Endometrial microvascular endothelial cells (primary cell): ENCODE results near the gene RRP36. TPM values are rescaled to one million over a fixed set of nuclear protein-coding genes. Genes with fewer than 3 reads are reported as not detected.
"Not testable (repeated sequence)": the region's sequence is repeated elsewhere in the genome, so short reads cannot be mapped to it uniquely, and the experiment has no call there.

Experiments used
- in situ Hi-C: cut with HindIII; loops from 2 replicates; pipeline ENCODE4 v1.10.0; 2017; ENCODE audit warnings: low sequenced_read_pairs, low pct_unique_long_range_greater_than_20kb; ENCODE audit errors: inconsistent ontology term
- total RNA-seq: library from RNA; depleted of rRNA; stranded (reverse); fragments of >200 nt; gene quantifications from one replicate; pipeline ENCODE4 v1.2.3, GENCODE V29; 2015; ENCODE audit errors: inconsistent ontology term

The RRP36 gene
- total RNA-seq, 1 donor from 2014 or later, result 114 TPM

DNA sequence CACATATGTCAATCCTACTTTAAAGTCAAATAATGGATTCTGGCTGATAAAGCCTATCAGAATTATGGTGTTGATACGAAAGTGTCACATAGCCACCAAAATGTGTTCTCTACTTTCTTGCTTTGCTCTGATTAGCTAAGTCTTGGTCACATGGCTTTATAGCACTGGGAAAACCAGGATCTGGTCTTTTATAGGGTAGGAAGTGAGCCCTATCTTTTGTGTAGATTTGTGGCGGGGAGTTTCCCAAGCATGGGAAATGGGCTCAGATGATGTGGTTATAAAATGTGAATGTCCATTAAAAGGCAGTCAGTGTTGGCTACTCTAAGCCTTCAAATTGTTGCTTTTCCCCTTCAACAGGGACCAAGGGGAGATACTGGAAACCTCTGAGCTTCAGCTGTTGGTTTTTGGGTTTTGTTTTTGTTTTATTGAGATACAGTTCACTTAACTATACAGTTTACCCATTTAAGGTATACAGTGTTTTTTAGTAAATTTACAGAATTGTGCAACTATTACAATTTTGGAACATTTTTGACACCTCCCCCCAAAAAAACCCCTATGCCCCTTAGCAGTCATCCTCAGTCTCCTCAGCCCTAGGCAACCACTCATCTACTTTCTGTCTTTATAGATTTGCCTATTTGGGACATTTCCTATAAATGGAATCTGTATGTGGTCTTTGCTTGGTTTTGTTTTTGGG is 12.2 kb downstream of the RRP36 start:
- in situ Hi-C loops, result no loop called here

- in situ Hi-C loops, result no loop called here
Observed at GRCh38 chr6:43034190-43034525, 12.7 kb downstream of the RRP36 start.

- in situ Hi-C loops, result no loop called here
Observed at GRCh38 chr6:43035495-43036194, 14.2 kb downstream of the RRP36 start.

GRCh38 chr6:43036712-43037111 is 15.3 kb downstream of the RRP36 start:
- in situ Hi-C loops, result no loop called here

DNA sequence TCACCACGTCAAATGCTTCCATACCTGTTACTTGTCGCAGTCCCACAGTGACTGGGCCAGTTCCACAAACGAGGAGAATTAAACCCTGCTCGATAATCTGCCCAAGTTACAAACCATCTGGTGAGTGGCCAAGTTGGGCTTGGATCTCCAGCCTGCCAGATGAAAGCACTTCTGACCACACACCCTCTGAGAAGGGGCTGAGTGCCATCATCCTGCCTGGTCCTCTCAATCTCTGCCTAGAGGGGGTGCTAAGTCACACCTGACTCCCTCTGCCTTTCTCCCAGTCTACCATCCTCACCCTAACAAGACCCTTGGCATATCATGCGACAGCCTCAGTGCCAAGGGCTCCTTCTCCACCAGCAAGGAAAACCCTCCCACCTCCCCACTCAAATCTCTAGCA is 15.8 kb downstream of the RRP36 start:
- in situ Hi-C loops, result no loop called here

DNA sequence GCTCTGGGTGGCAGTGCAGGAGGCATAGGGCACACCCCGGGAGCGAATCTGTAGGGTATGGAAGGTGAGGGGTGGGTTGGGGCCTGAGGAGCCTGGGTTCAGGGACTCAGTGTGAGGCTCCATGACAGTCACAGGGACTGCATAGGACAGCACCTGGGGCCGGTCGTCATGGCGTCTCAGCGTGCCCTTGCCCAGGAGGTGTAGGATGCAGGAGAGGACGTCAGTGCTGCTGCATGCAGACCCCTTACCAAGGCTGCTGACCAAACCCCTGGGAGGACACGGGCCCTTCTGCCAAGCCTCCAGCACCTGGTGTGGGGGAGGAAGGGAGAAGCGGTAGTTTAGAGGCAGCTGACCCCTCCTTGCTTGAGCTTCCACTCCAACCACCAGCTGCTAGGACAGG is 16.3 kb downstream of the RRP36 start:
- in situ Hi-C loops, result no loop called here

DNA sequence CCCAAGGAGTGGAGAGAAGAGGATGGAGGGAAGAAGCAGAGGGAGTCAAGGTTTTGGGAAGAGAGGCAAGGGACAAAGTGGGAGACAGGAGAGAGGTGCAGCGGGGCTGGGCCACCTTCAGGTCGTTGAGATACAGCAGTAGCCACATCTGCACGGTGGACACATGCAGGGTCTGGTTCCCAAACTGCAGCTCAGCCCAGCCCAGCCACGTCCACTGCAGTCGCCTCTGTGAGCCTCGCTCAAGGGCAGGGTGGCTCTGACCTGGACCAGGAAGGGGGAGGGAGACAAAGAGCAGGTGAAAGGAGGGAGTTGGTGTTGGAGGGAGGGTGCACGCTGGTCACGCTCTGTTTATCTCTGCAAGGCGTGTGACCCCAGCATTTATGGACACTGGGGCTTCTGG is 17.3 kb downstream of the RRP36 start:
- in situ Hi-C loops, result no loop called here

GRCh38 chr6:43040542-43041257 is 19.3 kb downstream of the RRP36 start:
- in situ Hi-C loops, result no loop called here

DNA sequence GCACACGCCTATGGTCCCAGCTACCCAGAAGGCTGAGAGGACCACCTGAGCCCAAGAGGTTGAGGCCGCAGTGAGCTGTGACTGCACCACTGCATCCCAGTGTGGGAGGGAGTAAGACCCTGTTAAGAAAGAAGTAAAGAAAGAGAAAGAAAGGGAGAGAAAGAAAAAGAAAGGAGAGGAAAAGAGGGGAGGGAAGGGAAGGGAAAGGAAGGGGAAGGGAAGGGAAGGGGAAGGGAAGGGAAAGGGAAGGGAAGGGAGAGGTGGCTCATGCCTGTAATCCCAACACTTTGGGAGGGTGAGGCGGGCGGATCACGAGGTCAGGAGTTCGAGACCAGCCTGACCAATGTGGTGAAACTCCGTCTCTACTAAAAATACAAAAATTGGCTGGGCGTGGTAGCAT is 20.1 kb downstream of the RRP36 start:
- in situ Hi-C loops, result not testable (repeated sequence)

GRCh38 chr6:43043310-43043709 is 21.9 kb downstream of the RRP36 start:
- in situ Hi-C loops, result no loop called here

GRCh38 chr6:43045371-43045930 is 24.0 kb downstream of the RRP36 start:
- in situ Hi-C loops, result no loop called here

GRCh38 chr6:43047998-43048397 is 26.6 kb downstream of the RRP36 start:
- in situ Hi-C loops, result no loop called here

DNA sequence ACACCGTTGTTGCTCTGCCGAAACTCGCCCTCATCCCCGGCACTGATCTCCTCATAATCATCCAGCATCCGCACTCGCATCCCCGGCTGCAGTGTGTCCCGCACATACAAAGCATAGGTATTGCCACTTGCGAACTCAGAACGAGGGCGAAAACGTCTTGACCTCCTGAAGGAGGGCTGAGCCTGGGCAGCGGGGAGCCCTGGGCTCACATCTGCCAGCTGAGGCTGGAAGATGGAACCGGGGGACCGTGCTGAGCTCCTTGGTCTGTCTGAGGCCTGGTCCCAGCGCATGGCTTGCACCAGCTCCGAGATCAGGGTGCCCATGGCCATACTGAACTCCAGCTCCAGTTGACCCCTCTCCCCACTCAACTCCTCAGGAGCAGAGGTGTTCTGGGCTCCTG is 29.6 kb downstream of the RRP36 start:
- in situ Hi-C loops, result no loop called here

DNA sequence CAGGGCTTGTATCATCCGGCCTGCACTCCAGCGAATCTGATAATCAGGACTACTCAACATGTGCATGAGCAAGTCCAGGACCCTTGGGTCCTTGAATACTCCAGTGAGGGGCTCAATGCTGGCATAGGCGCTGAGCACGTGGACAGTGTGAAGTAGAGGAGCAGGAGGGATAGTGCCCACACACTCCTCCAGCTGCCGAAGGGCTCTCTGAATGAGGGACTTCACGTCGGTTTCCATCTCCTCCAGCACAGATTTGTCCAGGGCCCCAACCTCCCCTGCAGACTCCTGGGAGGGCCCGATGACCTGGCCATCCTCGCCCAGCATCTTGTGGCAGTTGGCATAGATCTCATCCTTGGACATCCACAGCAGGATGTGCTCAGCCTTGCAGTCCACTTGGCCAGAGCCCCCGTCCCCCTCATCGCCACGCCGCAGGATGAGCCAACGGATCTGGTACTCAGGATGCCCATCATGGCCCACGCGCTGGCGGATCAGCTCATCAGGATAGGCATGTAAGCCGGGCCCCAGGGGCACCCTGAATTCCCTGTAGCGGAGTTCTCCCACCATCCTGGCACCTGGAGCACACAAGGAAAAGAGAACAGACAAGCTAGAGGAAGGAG is 30.9 kb downstream of the RRP36 start:
- in situ Hi-C loops, result no loop called here

- in situ Hi-C loops, result no loop called here
Observed at GRCh38 chr6:43052842-43053544, 31.6 kb downstream of the RRP36 start.

DNA sequence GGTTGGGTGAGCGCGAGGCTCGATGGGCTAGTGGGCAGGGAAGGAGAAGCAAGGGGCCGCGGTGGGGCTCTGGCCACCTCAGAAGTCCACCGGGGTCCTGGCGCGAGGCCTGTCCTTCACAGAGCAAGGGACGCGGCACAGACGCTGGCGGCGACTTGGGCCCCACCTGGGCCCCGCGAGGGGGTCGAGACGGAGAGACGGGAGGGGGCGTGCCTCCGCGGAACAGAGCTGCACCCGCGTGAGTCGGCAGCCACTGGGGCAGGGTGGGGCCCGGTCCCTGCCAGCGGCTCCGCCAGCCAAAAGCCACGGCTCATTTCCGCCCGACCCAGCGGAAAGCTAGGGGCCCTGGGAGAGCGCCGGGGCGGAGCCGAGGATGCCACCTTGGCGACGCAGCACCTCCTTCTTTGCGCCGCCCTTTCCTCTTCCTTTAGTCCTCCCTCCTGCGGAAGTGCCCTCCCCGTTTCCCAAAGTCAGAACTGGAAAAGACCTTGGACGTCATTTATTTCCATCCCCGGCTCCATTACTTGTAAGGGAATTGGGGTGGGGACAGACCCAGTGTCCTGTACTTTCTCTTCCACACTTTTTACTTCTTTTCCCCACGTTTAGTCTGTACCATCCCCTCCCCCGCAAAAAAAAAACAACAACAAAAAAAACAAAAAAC is 32.3 kb downstream of the RRP36 start, which contains the start of gene CUL7:
Gene CUL7 (minus strand): TSS at position 307 of the 661 bp plus-strand sequence. CDS start 1,063 bp downstream, outside the sequence.
- in situ Hi-C loops, result no loop called here

- in situ Hi-C loops, result no loop called here
Observed at GRCh38 chr6:43054206-43054943, 33.0 kb downstream of the RRP36 start.

- in situ Hi-C loops, result no loop called here
Observed at GRCh38 chr6:43055966-43056365, 34.5 kb downstream of the RRP36 start.
